Left lung (tissue), 10 donors: ENCODE measurements around the gene B3GALNT2. TPM values are rescaled to one million over a fixed set of nuclear protein-coding genes. Genes with fewer than 3 reads are reported as not detected.

Experiments used
- ATAC-seq: fragments of 200-7000 bp; cut with Tn5 transposase; one replicate; pipeline ENCODE4 v1.9.1; 2020; ENCODE audit warnings: moderate library complexity
- DNase-seq, 4 donors: peaks; one replicate each; pipeline ENCODE4 v3.0.0-alpha.2; 2013 to 2020
- H3K27ac ChIP-seq, 2 donors: fragments of 200-600 bp; sonication (generic) in 1 of 2; one replicate each; pipeline versions ENCODE4 v1.5.0 to v1.8.0; 2020 to 2021
- H3K27me3 ChIP-seq, 2 donors: fragments of 200-600 bp; sonication (generic) in 1 of 2; one replicate each; pipeline versions ENCODE4 v1.5.0 to v1.8.0; 2020 to 2021
- H3K36me3 ChIP-seq, 2 donors: fragments of 200-600 bp; sonication (generic) in 1 of 2; one replicate each; pipeline versions ENCODE4 v1.5.0 to v1.8.0; 2020 to 2021
- H3K4me1 ChIP-seq, 2 donors: fragments of 200-600 bp; one replicate each; pipeline ENCODE4 v1.8.0; 2021
- H3K4me3 ChIP-seq, 2 donors: fragments of 200-600 bp; sonication (generic) in 1 of 2; one replicate each; pipeline versions ENCODE4 v1.5.0 to v1.8.0; 2020 to 2021; ENCODE audit warnings: mild to moderate bottlenecking in 1 of 2
- H3K9me3 ChIP-seq, 2 donors: fragments of 200-600 bp; sonication (generic) in 1 of 2; one replicate each; pipeline versions ENCODE4 v1.5.0 to v1.8.0; 2020 to 2021
- CTCF ChIP-seq, 2 donors: fragments of 200-600 bp; sonication (generic) in 1 of 2; IDR thresholded peaks; one replicate each; pipeline versions ENCODE4 v1.5.0 to v1.8.0; 2021; ENCODE audit warnings: antibody characterized with exemption in 2 of 2
- intact Hi-C, 2 donors: fragments of 100-400 bp; cut with DNase I; formaldehyde crosslinking; loops; one replicate each; pipeline versions ENCODE4 v1.11.2 to v1.14.2; 2022
- polyA plus RNA-seq, 6 donors: library from polyadenylated mRNA; unstranded; fragments of 120-200 nt; gene quantifications; one replicate each; pipeline ENCODE4 v1.2.1, GENCODE V29; 2013; ENCODE audit not compliant: insufficient read length in 6 of 6
- total RNA-seq, 2 donors: library from RNA; stranded (reverse); fragmentation: NEBNext Ultra II Directional; extraction: Animal tissue kit (Norgen Biotek cat#: 25700); gene quantifications; one replicate each; pipeline ENCODE4 v1.2.1, GENCODE V29; 2021
- donor health status: DM: no; HTN: yes; CAD: no.
- donor health status: DM: no; HTN: no; CAD: no.

The B3GALNT2 gene
- total and polyA plus RNA-seq, 8 donors, result 18.1 to 31.1 (median 25.2) TPM

DNA sequence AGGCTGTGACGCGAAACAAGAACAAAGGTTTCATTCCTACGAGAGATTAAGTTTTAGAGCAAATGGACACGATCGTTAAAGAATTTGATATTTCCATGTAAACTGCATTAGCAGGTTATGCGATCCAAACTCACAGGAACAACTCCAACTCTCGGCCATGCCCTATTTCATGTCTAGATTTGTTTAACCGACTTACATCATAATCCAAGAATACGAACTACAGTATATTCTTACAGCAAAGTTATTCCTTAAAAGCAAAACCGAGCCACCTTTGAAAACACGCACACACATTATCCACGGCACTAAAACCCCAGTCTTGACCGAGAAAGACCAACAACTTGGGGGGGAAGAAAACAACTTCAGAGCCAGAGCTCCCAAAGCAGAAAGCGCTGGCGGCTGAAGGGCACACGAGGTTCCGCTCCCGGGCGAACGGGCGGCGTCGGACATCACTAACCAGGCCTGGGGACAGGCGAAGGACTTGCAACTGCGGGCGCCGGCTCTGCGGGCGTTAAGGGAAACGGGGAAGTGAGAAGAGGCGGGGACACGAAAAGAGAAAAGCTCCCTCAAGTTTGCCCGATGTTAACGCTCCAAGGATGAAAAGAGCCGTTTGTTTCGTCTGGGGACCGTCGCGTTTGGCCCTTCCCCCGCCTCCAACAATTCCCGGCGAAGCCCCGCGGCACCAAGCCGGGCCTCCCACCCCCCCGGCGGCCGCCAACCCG, 690 bp downstream of the B3GALNT2 start:
- peak; percentile 64 to 93 (median 71) for DNase-seq
- no peaks in the 10 kb centered on the region for H3K9me3 ChIP-seq
- peaks cover 3 to 27% of the 10 kb centered on the region in 2 donors for H3K4me1 ChIP-seq
- H3K36me3 ChIP-seq, result no peaks in the 10 kb centered on the region
- H3K27me3 ChIP-seq, result no peaks in the 10 kb centered on the region
- H3K27ac ChIP-seq, result peak overlapping the region; percentile 89 to 98
- peak; percentile 5 for ATAC-seq
- TF ChIP-seq CTCF (IDR thresholded peaks at IDR 0.05), result no peak
- H3K4me3 ChIP-seq, result peak overlapping the region; percentile 72 to 82
- intact Hi-C loops, result no loop called here

- H3K27ac ChIP-seq, result peak overlapping the region; percentile 89 to 98
- no peak for TF ChIP-seq CTCF (IDR thresholded peaks at IDR 0.05)
- no peaks in the 10 kb centered on the region for H3K27me3 ChIP-seq
- DNase-seq, result peak in 2 of 4 donors; percentile 16 to 43
- peak overlapping the region; percentile 72 to 82 for H3K4me3 ChIP-seq
- no peaks in the 10 kb centered on the region for H3K36me3 ChIP-seq
- H3K9me3 ChIP-seq, result no peaks in the 10 kb centered on the region
- intact Hi-C loops, result no loop called here
- ATAC-seq, result no peak
- peaks cover 3 to 27% of the 10 kb centered on the region in 2 donors for H3K4me1 ChIP-seq
These were observed 1.4 kb downstream of the B3GALNT2 start for GRCh38 chr1:235502601-235503402.

- H3K27me3 ChIP-seq, result no peaks in the 10 kb centered on the region
- no peak overlapping the region for H3K27ac ChIP-seq
- peaks cover 3 to 24% of the 10 kb centered on the region in 2 donors for H3K4me1 ChIP-seq
- intact Hi-C loops, result no loop called here
- TF ChIP-seq CTCF (IDR thresholded peaks at IDR 0.05), result no peak
- ATAC-seq, result no peak
- no peaks in the 10 kb centered on the region for H3K9me3 ChIP-seq
- DNase-seq, result no peak
- H3K4me3 ChIP-seq, result no peak overlapping the region
- no peaks in the 10 kb centered on the region for H3K36me3 ChIP-seq
These were observed 3.2 kb downstream of the B3GALNT2 start for GRCh38 chr1:235500971-235501540.

DNA sequence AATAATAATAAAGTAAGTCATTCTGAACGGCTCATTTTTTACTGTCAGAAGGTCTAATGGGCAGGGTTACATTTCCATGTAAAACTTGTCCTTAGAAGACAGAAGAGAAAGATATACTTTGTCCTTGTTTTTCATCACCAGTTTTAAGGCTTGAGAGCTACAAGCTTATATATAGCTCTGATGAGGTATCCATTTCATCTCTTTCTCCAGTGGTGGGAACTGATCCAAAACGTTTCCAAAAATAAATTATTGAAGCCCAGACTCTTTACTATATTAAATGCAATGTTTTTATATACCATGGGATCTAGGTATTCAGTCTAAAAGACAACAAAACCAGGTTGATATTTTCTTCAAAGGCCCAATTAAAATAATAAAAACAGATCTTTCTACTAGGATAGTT, 8.7 kb downstream of the B3GALNT2 start:
- no peak for TF ChIP-seq CTCF (IDR thresholded peaks at IDR 0.05)
- no peak overlapping the region for H3K27ac ChIP-seq
- H3K27me3 ChIP-seq, result no peaks in the 10 kb centered on the region
- H3K36me3 ChIP-seq, result peaks cover 0 to 25% of the 10 kb centered on the region in 2 donors
- no peaks in the 10 kb centered on the region for H3K9me3 ChIP-seq
- intact Hi-C loops, result no loop called here
- ATAC-seq (no peak), DNase-seq (no peak)
- no peaks in the 10 kb centered on the region for H3K4me1 ChIP-seq
- H3K4me3 ChIP-seq, result no peak overlapping the region

GRCh38 chr1:235495030-235495429, 9.2 kb downstream of the B3GALNT2 start:
- Histone ChIP-seq H3K27me3 (no peaks in the 10 kb centered on the region), H3K9me3 (no peaks in the 10 kb centered on the region), H3K36me3 (peaks cover 0 to 25% of the 10 kb centered on the region in 2 donors), H3K4me1 (no peaks in the 10 kb centered on the region), H3K4me3 (no peak overlapping the region), H3K27ac (no peak overlapping the region)
- no peak for TF ChIP-seq CTCF (IDR thresholded peaks at IDR 0.05)
- no peak for DNase-seq
- ATAC-seq, result no peak
- intact Hi-C loops, result no loop called here
